SU-DHL-6 (cell line): ENCODE data around the gene ZDHHC4.
A peak's percentile ranks its signal among the peaks of the same experiment; 100 is the strongest.

Experiments used
- H2AFZ ChIP-seq: fragments of 200-600 bp; sonication (generic); 2 replicates; pipeline ENCODE4 v1.6.1; 2014; ENCODE audit warnings: low read depth, mild to moderate bottlenecking, moderate library complexity, mixed read lengths, antibody characterized with exemption, low read length; ENCODE audit not compliant: severe bottlenecking
- H3F3A ChIP-seq: fragments of 200-600 bp; shearing (Covaris generic); 2 replicates; pipeline ENCODE4 v1.6.0; 2016; ENCODE audit warnings: antibody characterized with exemption, mild to moderate bottlenecking; ENCODE audit not compliant: insufficient read depth
- H3K27ac ChIP-seq: fragments of 200-600 bp; sonication (generic); 2 replicates; pipeline ENCODE4 v1.5.1; 2016; ENCODE audit warnings: low read depth, mild to moderate bottlenecking, low read length, moderate library complexity, mixed read lengths
- H3K27me3 ChIP-seq: fragments of 200-600 bp; sonication (generic), shearing (Covaris generic); 2 replicates; pipeline ENCODE4 v1.6.0; 2014; ENCODE audit warnings: mild to moderate bottlenecking, low read length
- H3K36me3 ChIP-seq: fragments of 200-600 bp; sonication (generic); 2 replicates; pipeline ENCODE4 v1.6.1; 2014; ENCODE audit warnings: mild to moderate bottlenecking, low read length, mixed read lengths
- H3K4me2 ChIP-seq: fragments of 300-600, 200-600 bp; shearing (Covaris generic), sonication (generic); 2 replicates; pipeline ENCODE4 v1.6.0; 2014; ENCODE audit warnings: low read length, low read depth, mild to moderate bottlenecking; ENCODE audit not compliant: poor library complexity, severe bottlenecking
- H3K4me3 ChIP-seq: fragments of 200-600 bp; sonication (generic); 2 replicates; pipeline ENCODE4 v1.5.1; 2014; ENCODE audit warnings: antibody characterized with exemption, low read length, mild to moderate bottlenecking, mixed read lengths; ENCODE audit not compliant: insufficient read depth, poor library complexity, severe bottlenecking
- H3K79me2 ChIP-seq: fragments of 200-600 bp; sonication (generic); 2 replicates; pipeline ENCODE4 v1.6.1; 2014; ENCODE audit warnings: mild to moderate bottlenecking, low read length, moderate library complexity; ENCODE audit not compliant: insufficient read depth
- H3K9ac ChIP-seq: fragments of 200-600 bp; sonication (generic); 2 replicates; pipeline ENCODE4 v1.7.0; 2014; ENCODE audit warnings: mild to moderate bottlenecking, low read length
- H3K9me2 ChIP-seq: fragments of 200-600 bp; sonication (generic); replicated peaks from 2 replicates; pipeline ENCODE4 v1.6.1; 2014; ENCODE audit warnings: low read length; ENCODE audit not compliant: insufficient read depth
- H3K9me3 ChIP-seq: fragments of 200-600 bp; sonication (generic); 2 replicates; pipeline ENCODE4 v1.6.1; 2014; ENCODE audit warnings: low read length, mixed read lengths; ENCODE audit not compliant: insufficient read depth
- H4K20me1 ChIP-seq: fragments of 200-600 bp; sonication (generic); 2 replicates; pipeline ENCODE4 v1.6.1; 2014; ENCODE audit warnings: low read depth, mild to moderate bottlenecking, antibody characterized with exemption, low read length, moderate library complexity, mixed read lengths
- EZH2phosphoT487 ChIP-seq: fragments of 200-600 bp; sonication (generic), shearing (Covaris generic); conservative IDR thresholded peaks from 2 replicates; pipeline ENCODE4 v1.6.1; 2018; ENCODE audit warnings: mild to moderate bottlenecking, antibody characterized with exemption, low read length, moderate library complexity, mixed read lengths
- TF ChIP-seq, protein P1 (sequence below): fragments of 200-600 bp; sonication (generic); IDR thresholded peaks from one replicate; pipeline ENCODE4 v1.5.1; 2017; ENCODE audit warnings: antibody characterized with exemption, mild to moderate bottlenecking, low read length, moderate library complexity; ENCODE audit not compliant: insufficient read depth, poor library complexity, severe bottlenecking

The ZDHHC4 gene

DNA sequence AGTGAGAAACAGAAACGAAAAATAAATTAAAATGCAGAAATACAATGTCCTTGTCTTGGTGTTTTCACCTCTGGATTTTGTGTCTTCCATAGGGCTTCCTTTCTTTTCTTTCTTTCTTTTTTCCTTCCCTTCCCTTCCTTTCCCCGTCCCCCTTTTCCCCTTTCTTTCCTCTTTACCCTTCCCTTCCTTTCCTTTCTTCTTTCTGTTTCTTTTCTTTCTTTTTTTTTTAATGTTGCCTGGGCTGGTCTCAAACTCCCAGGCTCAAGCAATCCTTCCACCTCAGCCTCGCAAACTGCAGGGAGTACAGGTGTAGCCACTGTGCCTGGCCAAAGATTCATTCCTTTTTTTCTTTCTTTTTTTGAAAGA is 47.0 kb downstream of the ZDHHC4 start:
- peak overlapping the region; percentile 10; the same call in 1 of the 2 replicates for H3K9ac ChIP-seq
- peak overlapping the region; percentile 21 for H2AFZ ChIP-seq
- H3F3A ChIP-seq = no peaks in the 10 kb centered on the region
- H3K27me3 ChIP-seq = no peaks in the 10 kb centered on the region
- H4K20me1 ChIP-seq = no peaks in the 10 kb centered on the region
- no peaks in the 10 kb centered on the region for H3K79me2 ChIP-seq
- H3K27ac ChIP-seq = no peak overlapping the region
- no peaks in the 10 kb centered on the region for H3K36me3 ChIP-seq
- peak overlapping the region; percentile 5 for H3K4me2 ChIP-seq
- H3K9me2 ChIP-seq = no peaks in the 10 kb centered on the region
- H3K9me3 ChIP-seq = no peaks in the 10 kb centered on the region
- no peak overlapping the region for H3K4me3 ChIP-seq
- TF ChIP-seq, protein P1, sequence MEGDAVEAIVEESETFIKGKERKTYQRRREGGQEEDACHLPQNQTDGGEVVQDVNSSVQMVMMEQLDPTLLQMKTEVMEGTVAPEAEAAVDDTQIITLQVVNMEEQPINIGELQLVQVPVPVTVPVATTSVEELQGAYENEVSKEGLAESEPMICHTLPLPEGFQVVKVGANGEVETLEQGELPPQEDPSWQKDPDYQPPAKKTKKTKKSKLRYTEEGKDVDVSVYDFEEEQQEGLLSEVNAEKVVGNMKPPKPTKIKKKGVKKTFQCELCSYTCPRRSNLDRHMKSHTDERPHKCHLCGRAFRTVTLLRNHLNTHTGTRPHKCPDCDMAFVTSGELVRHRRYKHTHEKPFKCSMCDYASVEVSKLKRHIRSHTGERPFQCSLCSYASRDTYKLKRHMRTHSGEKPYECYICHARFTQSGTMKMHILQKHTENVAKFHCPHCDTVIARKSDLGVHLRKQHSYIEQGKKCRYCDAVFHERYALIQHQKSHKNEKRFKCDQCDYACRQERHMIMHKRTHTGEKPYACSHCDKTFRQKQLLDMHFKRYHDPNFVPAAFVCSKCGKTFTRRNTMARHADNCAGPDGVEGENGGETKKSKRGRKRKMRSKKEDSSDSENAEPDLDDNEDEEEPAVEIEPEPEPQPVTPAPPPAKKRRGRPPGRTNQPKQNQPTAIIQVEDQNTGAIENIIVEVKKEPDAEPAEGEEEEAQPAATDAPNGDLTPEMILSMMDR = no peak
- no peak for TF ChIP-seq EZH2phosphoT487

DNA sequence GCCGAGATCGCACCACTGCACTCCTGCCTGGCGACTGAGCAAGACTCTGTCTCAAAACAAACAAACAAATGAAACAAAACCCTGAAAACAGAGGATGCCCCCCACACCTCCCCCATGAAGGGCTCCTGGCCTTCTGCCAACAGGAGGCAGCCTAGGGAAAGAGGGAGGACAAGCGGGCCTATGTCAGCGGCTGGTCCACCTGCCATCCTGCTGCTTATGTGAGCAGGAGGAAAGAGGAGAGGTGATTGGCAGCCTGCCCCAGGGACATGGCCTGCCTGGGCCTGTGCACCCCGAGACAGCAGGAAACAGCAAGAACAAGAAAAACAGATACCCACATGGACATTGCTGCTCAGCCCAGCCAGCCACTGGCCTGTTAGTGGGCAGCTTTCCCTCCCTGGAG is 50.8 kb downstream of the ZDHHC4 start:
- H3K9ac ChIP-seq = no peak overlapping the region
- H3F3A ChIP-seq = no peaks in the 10 kb centered on the region
- no peaks in the 10 kb centered on the region for H3K79me2 ChIP-seq
- H3K4me2 ChIP-seq = no peak overlapping the region
- TF ChIP-seq, protein P1 = no peak
- no peak for TF ChIP-seq EZH2phosphoT487
- H2AFZ ChIP-seq = no peak overlapping the region
- H3K9me3 ChIP-seq = no peaks in the 10 kb centered on the region
- H3K4me3 ChIP-seq = no peak overlapping the region
- no peak overlapping the region for H3K27ac ChIP-seq
- H3K9me2 ChIP-seq = no peaks in the 10 kb centered on the region
- no peaks in the 10 kb centered on the region for H3K27me3 ChIP-seq
- no peaks in the 10 kb centered on the region for H4K20me1 ChIP-seq
- no peaks in the 10 kb centered on the region for H3K36me3 ChIP-seq

DNA sequence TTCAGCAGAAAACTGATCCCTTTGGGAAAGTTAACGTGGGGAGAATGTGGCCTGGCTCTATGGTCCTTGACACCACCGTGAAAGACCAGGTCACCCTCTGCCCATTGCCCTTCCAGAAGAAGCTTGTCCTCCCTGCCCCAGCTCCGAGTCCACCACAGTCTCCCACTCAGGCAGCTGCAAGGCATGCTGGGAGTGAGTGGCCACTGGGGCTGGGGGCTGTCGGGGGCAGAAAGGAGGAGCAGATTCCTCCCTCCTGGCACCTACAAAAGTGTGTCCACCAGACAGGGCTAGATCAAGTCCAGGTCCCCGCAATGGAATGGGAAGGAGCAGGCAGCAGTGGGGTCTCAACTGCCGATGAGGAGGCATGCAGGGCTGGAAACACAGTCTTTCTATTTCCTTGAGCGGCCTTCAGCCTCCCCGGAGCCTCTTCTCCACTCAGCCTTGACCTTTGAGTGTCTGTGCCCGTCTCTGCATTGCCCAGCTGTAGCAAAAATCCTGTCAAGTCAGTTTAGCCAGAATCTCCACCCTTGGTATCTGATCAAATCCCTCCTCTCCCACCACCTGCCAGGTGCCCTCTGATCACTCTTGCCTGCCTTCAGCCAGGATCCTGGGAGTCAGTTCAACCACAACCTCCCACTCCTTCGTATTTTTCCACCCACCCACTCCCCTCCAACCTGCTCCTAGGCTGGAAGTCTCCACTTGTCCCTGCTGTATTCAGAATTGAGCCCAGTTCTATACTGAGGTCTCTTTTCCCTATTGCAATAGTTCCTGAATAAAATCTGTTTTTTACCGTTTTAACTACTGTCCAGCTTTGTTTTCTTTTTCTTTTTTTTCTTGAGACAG is 53.0 kb downstream of the ZDHHC4 start:
- H2AFZ ChIP-seq = no peak overlapping the region
- H3K36me3 ChIP-seq = no peaks in the 10 kb centered on the region
- TF ChIP-seq EZH2phosphoT487 = no peak
- TF ChIP-seq, protein P1 = no peak
- H3K27ac ChIP-seq = no peak overlapping the region
- H3K79me2 ChIP-seq = no peaks in the 10 kb centered on the region
- no peaks in the 10 kb centered on the region for H3K9me3 ChIP-seq
- no peaks in the 10 kb centered on the region for H3K27me3 ChIP-seq
- no peaks in the 10 kb centered on the region for H3K9me2 ChIP-seq
- H3K9ac ChIP-seq = no peak overlapping the region
- no peak overlapping the region for H3K4me3 ChIP-seq
- no peak overlapping the region for H3K4me2 ChIP-seq
- no peaks in the 10 kb centered on the region for H4K20me1 ChIP-seq
- H3F3A ChIP-seq = no peaks in the 10 kb centered on the region
